HepG2 (cell line): ENCODE data around the gene ZG16. TPM values are rescaled to one million over a fixed set of nuclear protein-coding genes. Genes with fewer than 3 reads are reported as not detected.

Experiments
- BCL6 ChIP-seq: IDR thresholded peaks from 2 replicates; pipeline ENCODE4 v1.6.1; 2016; ENCODE audit warnings: missing genetic modification reagents, missing compliant biosample characterization
- DNMT3B ChIP-seq: conservative IDR thresholded peaks from 2 replicates; pipeline ENCODE4 v1.6.1; 2016; ENCODE audit warnings: missing biosample characterization, control low read depth
- EP300 ChIP-seq, 3 experiments: sonication (generic) in 1 of 3; formaldehyde crosslinking in 1 of 3; IDR thresholded peaks; 2 replicates each; pipeline versions ENCODE4 v1.5.1 to v1.6.1; 2011 to 2020; ENCODE audit warnings: low read depth in 2 of 3, low read length in 2 of 3, borderline replicate concordance in 1 of 3, improper control_type of control experiment in 1 of 3, mild to moderate bottlenecking in 1 of 3, missing genetic modification reagents in 1 of 3, moderate library complexity in 1 of 3
- JUND ChIP-seq: sonication (generic); formaldehyde crosslinking; IDR thresholded peaks from 2 replicates; pipeline ENCODE4 v1.8.0; 2022; ENCODE audit warnings: mild to moderate bottlenecking, missing genetic modification reagents
- KLF16 ChIP-seq, 2 experiments: sonication (generic) in 1 of 2; formaldehyde crosslinking in 1 of 2; IDR thresholded peaks; 2 replicates each; pipeline versions ENCODE4 v1.6.1 to v1.8.0; 2016 to 2023; ENCODE audit warnings: missing genetic modification reagents in 2 of 2, missing compliant biosample characterization in 1 of 2
- MYNN ChIP-seq: sonication (generic); formaldehyde crosslinking; IDR thresholded peaks from 2 replicates; pipeline ENCODE4 v1.4.0; 2020; ENCODE audit warnings: mild to moderate bottlenecking, low read depth, missing genetic modification reagents
- NFRKB ChIP-seq: fragments of 450-650 bp; IDR thresholded peaks from 2 replicates; pipeline ENCODE4 v1.6.1; 2017
- PCBP2 ChIP-seq: fragments of 200-400 bp; formaldehyde crosslinking; optimal IDR thresholded peaks from 2 replicates; pipeline ENCODE3; 2018; ENCODE audit warnings: low read length, low read depth; ENCODE audit not compliant: poor library complexity, severe bottlenecking
- PHF8 ChIP-seq: sonication (generic); formaldehyde crosslinking; IDR thresholded peaks from 2 replicates; pipeline ENCODE4 v1.5.0; 2020; ENCODE audit warnings: missing genetic modification reagents
- REXO4 ChIP-seq: sonication (generic); formaldehyde crosslinking; IDR thresholded peaks from 2 replicates; pipeline ENCODE4 v1.8.0; 2022; ENCODE audit warnings: missing genetic modification reagents, mild to moderate bottlenecking, borderline replicate concordance
- TARDBP ChIP-seq: sonication (generic); formaldehyde crosslinking; IDR thresholded peaks from 2 replicates; pipeline ENCODE4 v1.8.0; 2022; ENCODE audit warnings: mild to moderate bottlenecking, missing genetic modification reagents
- USF2 ChIP-seq, 2 experiments: sonication (generic) in 1 of 2; formaldehyde crosslinking in 1 of 2; IDR thresholded peaks; 2 replicates each; pipeline versions ENCODE4 v1.5.1 to v1.6.1; 2011 to 2020; ENCODE audit warnings: borderline replicate concordance in 1 of 2, low read depth in 1 of 2, low read length in 1 of 2, mild to moderate bottlenecking in 1 of 2, missing genetic modification reagents in 1 of 2, moderate library complexity in 1 of 2
- ZBTB7B ChIP-seq: sonication (generic); formaldehyde crosslinking; IDR thresholded peaks from 2 replicates; pipeline ENCODE4 v1.4.0; 2020; ENCODE audit warnings: missing genetic modification reagents
- ZFX ChIP-seq: sonication (generic); formaldehyde crosslinking; IDR thresholded peaks from 2 replicates; pipeline ENCODE4 v1.4.0; 2020; ENCODE audit warnings: mild to moderate bottlenecking, low read depth, missing genetic modification reagents, moderate library complexity
- ZKSCAN8 ChIP-seq: IDR thresholded peaks from 2 replicates; pipeline ENCODE4 v1.6.1; 2016; ENCODE audit warnings: borderline replicate concordance, missing genetic modification reagents, missing compliant biosample characterization
- ZNF274 ChIP-seq: sonication (generic); formaldehyde crosslinking; IDR thresholded peaks from 2 replicates; pipeline ENCODE4 v1.5.1; 2020; ENCODE audit warnings: mild to moderate bottlenecking, missing genetic modification reagents
- ZNF33A ChIP-seq: sonication (generic); formaldehyde crosslinking; IDR thresholded peaks from 2 replicates; pipeline ENCODE4 v1.5.1; 2020; ENCODE audit warnings: missing genetic modification reagents, mild to moderate bottlenecking, moderate library complexity, borderline replicate concordance
- ZNF33B ChIP-seq: sonication (generic); formaldehyde crosslinking; IDR thresholded peaks from 2 replicates; pipeline ENCODE4 v1.5.1; 2020; ENCODE audit warnings: mild to moderate bottlenecking, missing genetic modification reagents
- ZNF589 ChIP-seq: sonication (generic); formaldehyde crosslinking; conservative IDR thresholded peaks from 2 replicates; pipeline ENCODE4 v1.8.0; 2022; ENCODE audit warnings: mild to moderate bottlenecking, moderate library complexity, missing genetic modification reagents
- ZNF605 ChIP-seq: sonication (generic); formaldehyde crosslinking; IDR thresholded peaks from 2 replicates; pipeline ENCODE4 v1.8.0; 2022; ENCODE audit warnings: mild to moderate bottlenecking, missing genetic modification reagents
- ZNF616 ChIP-seq: sonication (generic); formaldehyde crosslinking; IDR thresholded peaks from 2 replicates; pipeline ENCODE4 v1.5.0; 2020; ENCODE audit warnings: low read depth, mild to moderate bottlenecking, missing genetic modification reagents
- ZNF704 ChIP-seq: sonication (generic); formaldehyde crosslinking; IDR thresholded peaks from 2 replicates; pipeline ENCODE4 v1.8.1; 2023; ENCODE audit warnings: mild to moderate bottlenecking, inconsistent platforms, moderate library complexity, missing genetic modification reagents, borderline replicate concordance
- ZSCAN12 ChIP-seq: sonication (generic); formaldehyde crosslinking; IDR thresholded peaks from 2 replicates; pipeline ENCODE4 v1.9.0; 2021; ENCODE audit warnings: mild to moderate bottlenecking, missing genetic modification reagents
- polyA plus RNA-seq, 8 experiments: library from polyadenylated mRNA; depleted of rRNA in 3 of 8; stranded (reverse) in 7 of 8; unstranded in 1 of 8; fragments of >200 nt; fragmentation: Illumina TruSeq in 4 of 8; extraction: Trizol in 4 of 8; gene quantifications; 2 replicates each; pipeline versions ENCODE4 v1.2.1 to v1.2.3, GENCODE V29; 2011 to 2016; ENCODE audit warnings: low read depth in 4 of 8, missing spikeins in 1 of 8, mixed read lengths in 1 of 8; ENCODE audit not compliant: insufficient read depth in 1 of 8
- total RNA-seq, 5 experiments: library from RNA; depleted of rRNA; stranded (reverse); fragments of >200 nt; fragmentation: Illumina TruSeq; extraction: Trizol; gene quantifications; 2 replicates each; pipeline ENCODE4 v1.2.3, GENCODE V29; 2016; ENCODE audit warnings: low read depth in 1 of 5
- TF ChIP-seq, protein P1 (sequence below): sonication (generic); formaldehyde crosslinking; IDR thresholded peaks from 2 replicates; pipeline ENCODE4 v1.4.0; 2020; ENCODE audit warnings: mild to moderate bottlenecking, missing genetic modification reagents

The ZG16 gene
- total and polyA plus RNA-seq, 2 of the 13 experiments (the other 11 are each of a cell fraction or from before 2014, with no cell fraction given) = 0.04 to 0.07 TPM

GRCh38 chr16:29784901-29785500 lies 6.9 kb downstream of the ZG16 start (continued):
- peak; percentile 55; the same call in 1 of the 2 replicates for TF ChIP-seq ZNF605
- TF ChIP-seq USF2 (IDR thresholded peaks at IDR 0.05; ENCODE audit: low read depth, low read length) = peak; percentile 3; the same call in 1 of the 2 replicates
- TF ChIP-seq USF2 (CRISPR knock-in tag; IDR thresholded peaks at IDR 0.05; ENCODE audit: borderline replicate concordance) = no peak
- TF ChIP-seq ZFX = peak; percentile 74
- TF ChIP-seq ZNF589 (CRISPR knock-in tag) = no peak
- peak; percentile 88; the same call in 1 of the 2 replicates for TF ChIP-seq ZNF274 (CRISPR knock-in tag)
- no peak for TF ChIP-seq NFRKB
- TF ChIP-seq, protein P1, sequence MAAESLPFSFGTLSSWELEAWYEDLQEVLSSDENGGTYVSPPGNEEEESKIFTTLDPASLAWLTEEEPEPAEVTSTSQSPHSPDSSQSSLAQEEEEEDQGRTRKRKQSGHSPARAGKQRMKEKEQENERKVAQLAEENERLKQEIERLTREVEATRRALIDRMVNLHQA (CRISPR knock-in tag) = no peak
- no peak for TF ChIP-seq ZNF704
- TF ChIP-seq MYNN = no peak
- TF ChIP-seq ZNF33A (CRISPR knock-in tag) = no peak
- 0 out of 2 replicates have a peak, but pooled peaks have one; percentile 52 for TF ChIP-seq TARDBP (CRISPR knock-in tag)
- peak; percentile 40; the same call in 1 of the 2 replicates for TF ChIP-seq BCL6 (CRISPR knock-in tag)
- TF ChIP-seq PHF8 (CRISPR knock-in tag) = peak; percentile 60
- TF ChIP-seq JUND (CRISPR knock-in tag) = no peak
- no peak for TF ChIP-seq EP300 (IDR thresholded peaks at IDR 0.05; ENCODE audit: low read depth in 2 of 2, low read length in 2 of 2)
- peak; percentile 30; the same call in 1 of the 2 replicates for TF ChIP-seq EP300 (CRISPR knock-in tag; IDR thresholded peaks at IDR 0.05; ENCODE audit: borderline replicate concordance)
- TF ChIP-seq ZBTB7B = 0 out of 2 replicates have a peak, but pooled peaks have one; percentile 33
- TF ChIP-seq DNMT3B = no peak
- no peak for TF ChIP-seq REXO4
- peak; percentile 60; the same call in 1 of the 2 replicates for TF ChIP-seq ZKSCAN8 (CRISPR knock-in tag)
- 0 out of 2 replicates have a peak, but pooled peaks have one; percentile 58 for TF ChIP-seq ZNF616 (CRISPR knock-in tag)
- peak; percentile 77; the same call in 1 of the 2 replicates for TF ChIP-seq ZNF33B (CRISPR knock-in tag)
- TF ChIP-seq PCBP2 = no peak
- TF ChIP-seq KLF16 (CRISPR knock-in tag; IDR thresholded peaks at IDR 0.05) = peak in 1 of 2 experiments; percentile 57; a peak in 1 of 4 replicates
- no peak for TF ChIP-seq ZSCAN12 (CRISPR knock-in tag)
